Cardiac septum (tissue), 1 donor: ENCODE measurements around the gene VPS45. TPM values are rescaled to one million over a fixed set of nuclear protein-coding genes. Genes with fewer than 3 reads are reported as not detected.

Experiments used
- DNase-seq: peaks from one replicate; pipeline ENCODE4 v3.0.0-alpha.2; 2020; ENCODE audit warnings: low spot score
- intact Hi-C: fragments of 100-400 bp; cut with DNase I; formaldehyde crosslinking; loops from one replicate; pipeline ENCODE4 v1.14.0; 2022
- total RNA-seq: library from RNA; stranded (reverse); fragmentation: NEBNext Ultra II Directional; extraction: Animal tissue kit (Norgen Biotek cat#: 25700); gene quantifications from one replicate; pipeline ENCODE4 v1.2.1, GENCODE V29; 2021
- donor health status: DM: no; HTN: no; CAD: no.

VPS45 gene
- total RNA-seq, 1 donor from 2014 or later, result 71.6 TPM

GRCh38 chr1:150151291-150152181, 84.0 kb downstream of the VPS45 start:
- peak; percentile 74 for DNase-seq
- intact Hi-C loops, result loop anchor here (1.0 to 5.0 kb wide), 3 partner anchors 11 to 139 kb away; partner anchors contain the start of gene OTUD7B

GRCh38 chr1:150152182-150152536, 84.6 kb downstream of the VPS45 start:
- intact Hi-C loops, result loop anchor here (1.0 to 5.0 kb wide), 3 partner anchors 10 to 140 kb away; partner anchors contain the start of gene OTUD7B
- DNase-seq, result peak; percentile 15

DNA sequence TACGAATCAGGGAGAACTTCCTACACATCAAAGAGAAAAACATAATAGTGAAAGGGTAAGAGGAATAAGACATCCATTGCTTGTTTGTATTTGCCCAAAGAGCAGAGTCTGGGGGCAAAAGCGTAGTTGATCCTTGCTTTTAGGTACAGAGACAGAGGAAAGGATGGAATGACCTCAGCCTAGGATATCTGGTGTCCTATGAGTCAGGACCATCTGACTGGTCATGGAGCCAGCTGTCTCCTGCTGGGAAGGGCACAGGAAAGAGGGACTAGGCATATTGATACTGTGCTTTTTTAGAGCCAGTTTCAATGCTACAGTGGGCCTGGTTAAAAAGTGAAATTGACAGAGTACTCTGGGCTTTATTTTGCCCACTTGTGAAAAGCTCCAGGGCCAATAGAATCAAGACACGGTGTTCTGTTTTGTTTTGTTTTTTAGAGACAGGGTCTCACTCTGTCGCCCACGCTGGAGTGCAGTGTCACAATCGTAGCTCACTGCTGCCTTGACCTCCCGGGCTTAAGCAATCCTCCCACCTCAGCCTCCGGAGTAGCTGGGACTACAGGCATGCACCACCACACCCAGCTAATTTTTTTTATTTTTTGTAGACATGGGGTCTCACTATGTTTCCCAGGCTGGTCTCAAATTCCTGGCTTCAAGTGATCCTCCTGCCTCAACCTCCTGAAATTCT, 85.3 kb downstream of the VPS45 start:
- intact Hi-C loops, result loop anchor here (1.0 to 5.0 kb wide), 3 partner anchors 9 to 141 kb away; partner anchors contain the start of gene OTUD7B
- DNase-seq, result peak; percentile 72

- DNase-seq, result peak; percentile 27
- intact Hi-C loops, result loop anchor here (5.0 kb wide), 1 partner anchor 142 kb away; the partner anchor contains the start of gene OTUD7B
These were observed 86.6 kb downstream of the VPS45 start for GRCh38 chr1:150154143-150154542.

DNA sequence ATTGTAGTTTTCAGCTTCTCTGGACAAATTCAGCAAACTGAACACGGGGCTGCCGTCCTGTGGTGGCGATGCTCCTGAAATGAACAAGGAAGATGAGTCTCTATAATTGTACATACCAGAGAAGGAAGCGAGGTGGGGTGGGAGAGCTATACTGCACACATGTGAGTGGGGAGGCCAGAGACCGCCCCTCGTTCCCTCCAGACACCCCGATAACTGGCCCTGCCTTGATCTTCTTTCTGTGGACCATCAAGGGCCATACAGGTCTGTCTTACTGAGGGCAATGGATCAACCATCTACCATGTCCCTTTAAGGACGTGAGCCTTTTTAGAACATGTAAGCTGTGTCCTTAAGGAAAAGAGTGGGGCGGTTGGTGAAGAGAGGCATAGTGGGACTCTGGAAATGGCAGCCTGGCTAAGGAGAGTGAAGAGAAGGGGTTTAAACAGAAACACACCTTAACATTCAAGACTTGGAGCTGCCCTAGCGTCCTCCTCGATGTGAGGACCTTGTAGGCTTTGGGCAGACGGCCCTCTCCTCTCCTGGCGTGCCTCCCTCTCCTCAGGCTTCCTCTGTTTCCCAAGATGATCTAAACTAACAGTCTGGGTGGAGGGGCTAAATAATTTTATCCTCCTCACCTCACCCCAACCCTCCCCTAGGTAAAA, 88.0 kb downstream of the VPS45 start:
- DNase-seq, result peak; percentile 53
- intact Hi-C loops, result no loop called here

DNA sequence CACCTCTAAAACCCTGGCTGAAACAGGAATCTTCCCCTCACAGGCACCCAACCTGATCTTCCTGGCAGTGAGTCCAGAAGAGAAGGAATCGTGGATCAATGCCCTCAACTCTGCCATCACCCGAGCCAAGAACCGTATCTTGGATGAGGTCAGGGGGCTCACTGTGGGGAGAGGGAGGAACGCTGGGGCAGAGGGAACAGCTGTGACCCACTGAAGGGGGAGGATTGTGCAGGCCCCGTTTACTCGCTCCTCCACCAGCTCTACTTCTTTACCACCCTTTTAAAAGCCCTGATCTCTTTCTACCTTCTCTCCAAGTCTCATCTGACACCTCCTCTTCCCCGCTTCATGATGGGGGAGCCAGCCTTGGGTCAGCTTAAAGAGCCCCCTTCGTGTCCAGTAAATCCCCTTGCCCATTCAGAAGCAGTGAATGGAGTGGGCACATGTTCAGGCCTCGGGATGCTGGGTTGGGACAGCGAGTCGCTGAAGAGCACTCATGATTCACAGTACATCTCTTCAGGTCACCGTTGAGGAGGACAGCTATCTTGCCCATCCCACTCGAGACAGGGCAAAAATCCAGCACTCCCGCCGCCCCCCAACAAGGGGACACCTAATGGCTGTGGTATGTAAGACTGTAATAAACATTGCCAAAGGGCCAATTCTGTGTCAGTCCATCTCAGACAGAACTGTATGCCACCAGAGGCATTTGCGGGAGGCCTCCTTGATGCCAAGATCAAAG, 89.5 kb downstream of the VPS45 start:
- intact Hi-C loops, result no loop called here
- peak; percentile 67 for DNase-seq

- intact Hi-C loops, result no loop called here
- DNase-seq, result peak; percentile 71
These were observed 92.0 kb downstream of the VPS45 start for GRCh38 chr1:150159550-150159949.

GRCh38 chr1:150160964-150161621, 93.5 kb downstream of the VPS45 start:
- DNase-seq, result peak; percentile 59
- intact Hi-C loops, result no loop called here

DNA sequence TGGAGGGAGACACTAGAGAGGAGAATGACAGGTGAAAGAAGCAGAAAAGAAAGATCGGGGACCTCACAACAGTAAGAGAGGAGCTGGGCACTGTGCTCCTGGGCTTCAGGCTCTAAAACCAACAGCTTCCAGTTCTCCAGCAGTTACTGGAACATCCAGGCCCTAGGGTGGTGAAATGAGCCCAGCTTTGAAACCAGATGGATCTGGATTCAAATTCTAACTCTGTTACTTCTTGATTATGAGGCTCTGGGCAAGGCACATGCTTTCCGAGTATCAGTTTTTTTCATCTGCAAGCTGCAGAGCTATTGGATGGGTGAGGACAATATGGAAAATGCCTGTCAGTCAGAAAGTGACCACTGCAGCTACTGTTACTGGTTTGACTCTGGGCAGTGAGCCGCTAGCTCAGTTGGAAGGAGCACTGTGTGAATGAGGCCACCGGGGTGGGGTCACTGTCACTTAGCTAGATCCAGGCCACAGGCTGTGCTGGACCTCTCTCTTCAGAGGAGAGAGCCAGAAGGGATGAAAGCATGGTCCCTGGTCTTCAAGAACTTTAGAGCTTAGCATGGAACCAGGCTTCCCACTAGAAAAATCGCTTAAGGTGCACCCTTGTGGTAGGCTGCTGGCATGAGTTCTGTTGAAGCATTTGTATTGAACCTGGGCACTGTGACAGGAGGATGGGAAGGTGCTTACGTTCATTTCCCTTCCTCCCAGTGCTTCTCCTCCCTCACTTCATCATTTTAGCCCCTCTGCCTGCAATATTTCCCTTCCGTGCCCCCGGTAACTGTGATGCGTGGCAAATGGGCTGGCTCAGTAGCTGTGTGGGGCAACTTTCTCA, 94.4 kb downstream of the VPS45 start:
- intact Hi-C loops, result loop anchor here (1.0 kb wide), 1 partner anchor 10 kb away; no protein-coding TSS in a partner anchor
- peak; percentile 59 for DNase-seq

GRCh38 chr1:150162582-150162861, 94.9 kb downstream of the VPS45 start:
- intact Hi-C loops, result loop anchor here (1.0 kb wide), 1 partner anchor 10 kb away; no protein-coding TSS in a partner anchor
- DNase-seq, result no peak

DNA sequence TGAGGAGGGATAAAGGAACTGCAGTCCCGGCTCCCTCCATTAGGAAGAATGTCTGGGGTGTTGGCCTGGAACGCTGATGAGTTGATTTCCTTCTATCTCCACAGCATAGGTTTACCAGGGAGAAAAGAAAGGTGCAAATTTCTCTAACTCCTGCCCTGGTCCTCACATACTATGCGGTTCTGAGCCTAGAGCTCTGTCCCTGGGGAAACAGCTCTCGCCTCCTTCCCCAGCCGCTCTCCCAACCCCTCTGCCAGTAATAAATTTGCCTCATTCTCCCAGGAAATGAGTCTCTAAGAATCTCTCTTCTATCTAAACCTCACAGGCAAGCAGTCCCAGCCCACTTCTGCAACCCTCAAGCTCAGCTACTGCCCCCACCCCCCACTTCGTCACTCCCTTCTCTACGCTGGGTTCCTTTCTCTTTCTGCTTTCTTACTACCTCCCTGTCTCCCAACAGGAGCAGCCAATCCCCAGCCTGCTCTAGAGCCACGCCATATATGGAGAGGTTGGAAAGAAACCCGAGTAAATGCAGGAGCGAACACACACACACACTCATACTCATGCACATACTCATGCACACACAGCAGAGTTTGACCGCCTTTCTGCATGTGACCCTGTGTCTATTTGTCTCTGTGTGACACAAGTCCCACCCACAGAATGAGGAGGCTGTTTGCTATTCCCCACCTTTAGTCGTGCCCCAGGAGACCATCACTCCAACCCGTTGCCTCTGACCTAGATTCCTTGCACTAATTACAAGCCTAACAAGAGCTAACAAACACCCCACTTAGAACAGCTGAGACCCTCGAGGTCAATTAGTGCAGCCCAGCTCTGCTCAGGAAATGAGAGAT, 95.5 kb downstream of the VPS45 start:
- intact Hi-C loops, result loop anchor here (1.0 kb wide), 2 partner anchors 11 to 95 kb away; no protein-coding TSS in a partner anchor
- DNase-seq, result peak; percentile 90

GRCh38 chr1:150164224-150164623, 96.6 kb downstream of the VPS45 start:
- intact Hi-C loops, result no loop called here
- peak; percentile 76 for DNase-seq

- intact Hi-C loops, result no loop called here
These were observed 97.2 kb downstream of the VPS45 start for GRCh38 chr1:150164779-150165178.

GRCh38 chr1:150165622-150166612, 98.3 kb downstream of the VPS45 start:
- intact Hi-C loops, result no loop called here
- DNase-seq, result no peak

More at GRCh38 chr1:150164779-150165178, 97.2 kb downstream of the VPS45 start:
- DNase-seq, result no peak

- peak; percentile 86 for DNase-seq
- intact Hi-C loops, result loop anchor here (1.0 to 2.0 kb wide), 2 partner anchors 97 to 206 kb away; no protein-coding TSS in a partner anchor
These were observed 101.5 kb downstream of the VPS45 start for GRCh38 chr1:150168960-150169601.
